A673 (cell line): ENCODE results near the gene MFAP4.

ENCODE experiments used
- CTCF ChIP-seq: fragments of 300-800, 200-600 bp; sonication (generic); conservative IDR thresholded peaks from 2 replicates; pipeline ENCODE4 v1.5.1; 2017; ENCODE audit warnings: low read depth, mild to moderate bottlenecking, antibody characterized with exemption, low read length, moderate library complexity, mixed read lengths
- EZH2 ChIP-seq: fragments of 200-600 bp; sonication (generic); IDR thresholded peaks from 2 replicates; pipeline ENCODE4 v1.6.1; 2017; ENCODE audit warnings: borderline replicate concordance, low read depth, mild to moderate bottlenecking, mixed read lengths, antibody characterized with exemption, low read length; ENCODE audit not compliant: poor library complexity, severe bottlenecking

GRCh38 chr17:19345486-19346350 lies 41.3 kb downstream of the MFAP4 start:
- TF ChIP-seq EZH2 (no peak), CTCF (no peak)
